Retinal pigment epithelial cell (primary cell): ENCODE results near the gene RBM22.

Source experiments
- DNase-seq: peaks from one replicate; pipeline ENCODE4 v3.0.0-alpha.2; 2010; ENCODE audit warnings: low read depth
- H3K4me3 ChIP-seq: 2 replicates; pipeline ENCODE4 v1.5.1; 2011; ENCODE audit warnings: mild to moderate bottlenecking, low read length, control low read depth, moderate library complexity
- CTCF ChIP-seq: conservative IDR thresholded peaks from 2 replicates; pipeline ENCODE4 v1.5.1; 2011; ENCODE audit warnings: low read depth, low read length, control low read depth, inconsistent platforms

Gene RBM22

GRCh38 chr5:150663936-150664335 is 36.9 kb downstream of the RBM22 start:
- no peak overlapping the region for H3K4me3 ChIP-seq
- no peak for TF ChIP-seq CTCF
- DNase-seq: no peak

- no peak for TF ChIP-seq CTCF
- DNase-seq: no peak
- H3K4me3 ChIP-seq: no peak overlapping the region
Measured at GRCh38 chr5:150662731-150663516, 37.9 kb downstream of the RBM22 start.

- no peak for TF ChIP-seq CTCF
Measured at GRCh38 chr5:150661821-150662596, 38.9 kb downstream of the RBM22 start.

GRCh38 chr5:150661086-150661485 is 39.8 kb downstream of the RBM22 start, which contains the start of gene MYOZ3:
TSS of gene MYOZ3 (plus strand) at chr5:150661251. CDS start at chr5:150662942, 1,691 bp downstream.
- H3K4me3 ChIP-seq: no peak within 1 kb of the TSS
- TF ChIP-seq CTCF: no peak
- DNase-seq: no peak

More at GRCh38 chr5:150661821-150662596, 38.9 kb downstream of the RBM22 start:
- DNase-seq: no peak
- no peak overlapping the region for H3K4me3 ChIP-seq

- TF ChIP-seq CTCF: no peak
- no peak overlapping the region for H3K4me3 ChIP-seq
- no peak for DNase-seq
Measured at GRCh38 chr5:150660108-150660831, 40.6 kb downstream of the RBM22 start.

- TF ChIP-seq CTCF: no peak
- no peak for DNase-seq
Measured at GRCh38 chr5:150659360-150660107, 41.3 kb downstream of the RBM22 start.

More at GRCh38 chr5:150659360-150660107, 41.3 kb downstream of the RBM22 start:
- no peak overlapping the region for H3K4me3 ChIP-seq
